GM18520 (cell line): ENCODE results near the gene DOCK1.

Experiments used
- ATAC-seq: cut with Tn5 transposase; IDR thresholded peaks from one replicate; pipeline ENCODE4 v1.9.1; 2021; ENCODE audit not compliant: unreplicated experiment

DOCK1 gene

DNA sequence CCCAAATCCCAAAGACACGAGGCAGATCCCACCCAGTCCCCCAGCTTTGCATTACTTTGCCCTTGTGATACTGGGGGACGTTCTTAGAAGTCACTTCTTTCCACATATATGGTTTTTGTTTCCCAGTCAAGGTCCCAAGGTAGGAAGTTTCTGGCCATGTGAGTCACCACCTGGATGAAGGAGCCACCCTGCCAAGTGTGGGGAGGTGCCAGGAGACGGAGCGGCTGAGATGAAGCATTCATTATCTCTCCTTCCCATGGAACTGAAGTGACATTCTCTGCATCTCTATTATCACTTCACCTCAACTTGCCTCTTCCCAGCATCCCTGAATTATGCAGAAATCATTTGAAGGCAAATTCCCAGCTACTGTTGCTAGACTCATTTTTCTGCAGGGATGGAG lies 427.4 kb downstream of the DOCK1 start:
- ATAC-seq = no peak

GRCh38 chr10:127337801-127338200 lies 432.6 kb downstream of the DOCK1 start:
- no peak for ATAC-seq

DNA sequence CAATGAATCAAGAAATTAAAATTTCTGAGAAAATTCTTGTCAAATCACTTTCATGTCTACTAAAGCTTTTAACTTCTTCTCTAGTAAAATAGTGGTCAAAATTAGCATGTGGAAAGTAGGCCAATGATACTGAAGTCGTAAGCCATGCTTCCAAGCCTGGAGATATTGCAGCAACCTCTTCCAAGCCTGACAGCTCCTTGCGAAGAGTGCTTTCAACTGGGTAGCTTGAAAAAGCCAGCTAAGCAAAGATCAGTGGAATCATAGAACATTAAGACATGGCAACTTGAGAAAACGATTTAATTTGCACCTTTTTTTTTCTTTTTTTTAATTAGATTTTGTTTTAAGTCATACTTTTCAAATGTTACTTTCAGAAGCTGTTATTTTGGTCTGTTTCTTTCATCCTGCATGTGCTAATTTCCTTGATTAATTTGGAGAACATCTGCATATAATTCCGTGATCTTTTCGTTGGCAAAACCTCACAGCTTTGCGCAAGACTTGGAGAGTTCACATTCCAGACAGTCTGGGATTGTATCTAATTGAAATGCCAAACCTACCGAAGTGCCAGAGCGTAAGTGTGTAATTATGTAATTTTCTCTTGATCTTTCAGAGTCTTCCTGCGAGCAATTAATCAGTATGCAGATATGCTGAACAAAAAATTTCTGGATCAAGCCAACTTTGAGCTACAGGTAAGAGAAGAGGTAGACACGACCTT lies 433.3 kb downstream of the DOCK1 start:
- ATAC-seq = no peak

- no peak for ATAC-seq
Measured at GRCh38 chr10:127343821-127344220, 438.6 kb downstream of the DOCK1 start.

DNA sequence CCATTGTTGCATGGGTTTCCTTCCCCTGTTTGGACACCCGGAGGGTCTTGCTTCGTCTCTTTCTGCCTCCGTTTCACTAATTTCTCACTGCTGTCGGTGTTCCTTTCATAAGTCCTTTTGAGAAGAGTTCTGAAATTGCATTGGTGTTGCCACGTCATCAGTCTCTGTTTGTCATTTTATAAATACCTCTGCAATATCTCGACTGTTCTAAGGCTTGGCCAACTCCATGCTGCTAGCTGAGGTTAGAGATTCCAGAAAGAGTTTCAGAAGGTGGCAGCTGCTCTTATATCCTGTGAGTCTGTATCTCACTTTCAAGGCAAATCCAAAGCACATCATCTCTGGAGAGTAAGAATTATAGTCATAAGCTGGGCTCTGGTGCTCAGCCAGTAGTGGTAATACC lies 439.1 kb downstream of the DOCK1 start:
- ATAC-seq = no peak

GRCh38 chr10:127345231-127345965 lies 440.2 kb downstream of the DOCK1 start:
- ATAC-seq = no peak

GRCh38 chr10:127346604-127347003 lies 441.4 kb downstream of the DOCK1 start:
- no peak for ATAC-seq

- no peak for ATAC-seq
Measured at GRCh38 chr10:127347202-127347959, 442.2 kb downstream of the DOCK1 start.

GRCh38 chr10:127349737-127350136 lies 444.5 kb downstream of the DOCK1 start:
- ATAC-seq = no peak

- ATAC-seq = no peak
Measured at GRCh38 chr10:127351542-127351941, 446.3 kb downstream of the DOCK1 start.

GRCh38 chr10:127353544-127353943 lies 448.3 kb downstream of the DOCK1 start:
- ATAC-seq = no peak

DNA sequence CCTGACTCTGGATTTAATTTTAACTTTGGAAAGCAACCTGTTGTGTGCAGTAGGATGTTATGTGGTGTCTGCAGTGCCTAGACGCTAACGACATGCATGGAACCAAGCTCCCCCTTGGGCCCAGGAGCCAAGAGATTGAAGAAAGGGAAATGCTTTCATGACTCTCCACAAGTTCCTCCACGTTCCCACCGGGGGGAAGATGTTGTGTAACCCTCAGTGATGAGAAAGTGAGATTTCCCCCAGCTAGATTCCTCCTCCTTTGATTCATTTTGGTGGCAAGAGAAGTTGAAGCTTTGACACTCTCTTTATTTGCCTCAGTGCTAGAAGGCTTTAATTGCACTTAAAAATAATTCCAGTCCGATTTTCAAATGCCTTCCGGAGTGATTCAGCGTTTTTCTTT lies 449.0 kb downstream of the DOCK1 start:
- ATAC-seq = no peak

DNA sequence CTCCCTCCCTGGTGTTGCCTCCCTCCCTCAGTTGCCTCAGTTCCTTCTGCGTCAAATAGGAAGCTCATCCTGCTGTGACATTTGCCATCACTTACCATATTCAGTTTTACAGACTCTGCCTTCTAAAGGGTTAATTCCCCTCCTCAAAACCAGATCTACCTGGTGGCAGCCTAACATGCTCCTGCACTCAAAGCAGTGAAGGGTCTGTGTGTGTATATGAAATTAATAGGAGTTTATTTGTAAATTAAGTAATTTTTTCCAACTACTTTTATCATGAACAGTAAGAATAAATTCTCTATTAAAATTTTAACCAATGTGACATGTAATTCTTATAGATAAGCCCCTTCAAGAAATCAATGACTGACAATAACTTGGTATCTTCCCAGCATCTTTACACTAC lies 449.8 kb downstream of the DOCK1 start:
- ATAC-seq = no peak

DNA sequence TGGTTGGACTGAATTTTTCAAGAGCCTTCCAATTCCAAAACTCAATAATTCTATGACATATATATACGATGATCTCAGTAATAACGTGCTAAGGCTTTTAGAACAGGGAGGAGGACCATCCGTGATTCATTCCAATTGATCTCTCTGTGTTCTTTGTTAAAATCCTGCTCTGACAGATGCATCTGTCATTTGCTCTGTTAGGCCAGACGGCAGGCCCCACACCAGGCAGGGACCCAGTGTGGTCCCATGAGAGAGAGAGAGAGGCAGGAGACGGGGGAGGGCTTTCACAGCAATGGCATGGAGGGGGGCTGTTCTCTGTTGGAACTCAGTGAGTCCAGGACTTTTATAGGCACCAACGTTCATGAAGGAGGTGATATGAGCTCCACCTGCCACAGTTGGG lies 451.1 kb downstream of the DOCK1 start:
- ATAC-seq = no peak

DNA sequence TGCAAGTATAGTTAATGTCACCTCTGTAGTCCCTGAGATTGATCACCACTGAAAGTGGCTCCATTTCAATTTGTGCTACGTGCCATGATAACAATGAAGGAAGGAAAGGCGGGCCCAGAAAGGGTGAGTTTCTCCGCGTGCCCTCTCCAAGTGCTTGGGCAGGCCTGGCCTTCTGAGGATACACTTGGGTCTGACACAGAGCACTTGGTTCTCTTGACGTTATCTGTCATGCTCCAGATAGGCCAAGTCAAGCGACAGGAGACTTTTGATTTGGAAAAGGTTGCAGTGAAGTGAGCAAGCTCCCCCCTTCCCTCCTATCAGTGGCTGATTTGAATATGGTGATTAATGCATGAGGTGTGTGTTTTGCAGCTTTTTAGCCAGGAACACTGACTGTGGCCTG lies 452.0 kb downstream of the DOCK1 start:
- ATAC-seq = no peak

GRCh38 chr10:127358337-127358736 lies 453.1 kb downstream of the DOCK1 start:
- ATAC-seq = no peak

- no peak for ATAC-seq
Measured at GRCh38 chr10:127364034-127364433, 458.8 kb downstream of the DOCK1 start.

DNA sequence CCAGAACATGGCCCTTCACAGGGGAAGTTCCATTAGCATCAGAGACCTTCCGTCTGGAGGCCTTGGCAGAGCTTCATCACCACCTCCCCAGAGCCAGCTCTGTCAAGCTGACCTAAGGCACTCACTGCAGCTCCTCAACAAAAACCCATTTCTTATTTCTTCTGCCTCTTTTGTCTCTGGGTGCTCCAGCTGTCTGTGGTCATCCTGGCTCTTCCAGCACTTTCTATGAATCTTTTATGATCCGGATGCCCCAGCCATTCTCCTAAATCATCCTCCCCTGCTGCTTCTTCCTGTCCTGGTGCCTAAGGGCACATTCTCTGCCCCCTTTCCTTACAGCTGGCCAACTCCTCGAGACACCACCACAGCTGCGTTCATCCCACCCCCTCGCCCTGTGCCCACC lies 462.9 kb downstream of the DOCK1 start:
- ATAC-seq = no peak

DNA sequence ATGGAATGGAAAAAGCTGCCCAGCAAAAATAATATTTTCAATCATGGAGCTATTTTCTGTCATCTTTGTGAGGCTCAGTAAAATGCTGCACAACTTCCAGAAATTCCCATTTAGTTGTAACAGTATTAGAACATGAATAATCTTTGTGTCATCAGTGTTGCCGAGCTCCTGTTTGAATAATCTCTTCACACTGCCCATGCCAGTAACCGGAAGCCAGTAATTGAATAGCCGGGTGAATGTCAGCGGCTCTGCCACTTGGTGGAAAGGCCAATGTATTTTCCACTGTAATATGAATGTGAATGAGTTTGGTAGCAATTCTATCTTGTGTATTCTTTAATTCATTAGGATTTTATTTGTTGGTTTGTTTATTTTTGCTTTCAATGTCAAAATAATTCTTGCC lies 463.7 kb downstream of the DOCK1 start:
- no peak for ATAC-seq

GRCh38 chr10:127370601-127371000 lies 465.4 kb downstream of the DOCK1 start:
- no peak for ATAC-seq

DNA sequence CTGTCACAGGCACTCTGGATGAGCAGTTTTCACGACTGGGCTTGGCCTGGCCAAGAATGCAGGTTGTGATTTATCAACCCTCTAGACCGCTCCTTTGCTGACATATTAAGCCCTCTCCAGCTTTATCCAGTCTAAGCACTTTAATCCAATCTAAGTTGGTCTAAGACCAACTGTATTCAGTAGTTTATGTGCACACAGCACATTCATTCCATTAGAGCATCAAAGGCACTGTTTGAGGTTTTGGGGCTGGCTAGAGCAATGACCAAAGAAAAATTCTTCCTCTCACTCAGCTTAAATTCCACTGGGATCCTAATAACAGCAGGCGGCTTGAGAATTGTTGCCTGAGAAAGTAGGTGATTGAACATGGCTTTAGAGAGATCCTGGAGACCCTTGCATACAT lies 467.1 kb downstream of the DOCK1 start:
- ATAC-seq = no peak

DNA sequence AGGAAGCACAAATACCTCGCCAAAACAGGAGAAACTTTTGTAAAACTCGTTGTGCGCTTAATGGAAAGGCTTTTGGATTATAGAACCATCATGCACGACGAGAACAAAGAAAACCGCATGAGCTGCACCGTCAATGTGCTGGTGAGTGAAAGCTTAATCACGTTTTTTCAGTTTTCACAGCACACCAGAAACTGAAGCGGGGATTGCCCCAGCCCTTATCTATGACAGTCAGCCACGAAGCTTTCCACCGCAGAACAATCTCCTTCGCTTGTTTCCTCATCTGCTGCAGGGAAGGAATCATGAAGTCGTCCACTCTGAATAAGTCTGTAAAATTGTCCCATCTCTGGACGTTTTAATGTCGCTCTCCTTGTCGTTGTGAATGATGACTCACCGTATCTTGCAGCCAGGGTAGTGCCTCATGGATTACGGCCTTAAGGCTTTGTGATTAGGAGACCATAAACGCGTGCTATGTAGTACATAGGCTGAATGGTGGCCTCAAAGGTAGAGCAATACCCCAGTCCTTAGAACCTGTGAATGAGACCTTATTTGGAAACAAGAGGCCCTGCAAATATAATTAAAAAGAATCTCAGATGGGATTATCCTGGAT lies 468.9 kb downstream of the DOCK1 start:
- ATAC-seq = no peak
